Esophagus squamous epithelium (tissue), 5 donors: ENCODE measurements around the gene AK1. TPM values are rescaled to one million over a fixed set of nuclear protein-coding genes. Genes with fewer than 3 reads are reported as not detected.

Experiments
- DNase-seq: peaks from one replicate; lab custom pipeline; 2025; lab: John Stamatoyannopoulos, UW
- H3K27ac ChIP-seq, 4 donors: fragments of 200-600 bp; sonication (generic); one replicate each; pipeline ENCODE4 v1.5.1; 2016 to 2019; ENCODE audit warnings: mild to moderate bottlenecking in 1 of 4
- H3K27me3 ChIP-seq, 4 donors: fragments of 200-600 bp; sonication (generic); 1 replicate in 3 of 4; 2 replicates in 1 of 4; pipeline versions ENCODE4 v1.5.1 to v1.6.0; 2017 to 2021; ENCODE audit warnings: antibody characterized with exemption in 1 of 4
- H3K36me3 ChIP-seq, 3 donors: fragments of 200-600 bp; sonication (generic); one replicate each; pipeline ENCODE4 v1.5.1; 2016 to 2019
- H3K4me1 ChIP-seq, 3 donors: fragments of 200-600 bp; sonication (generic); one replicate each; pipeline ENCODE4 v1.5.1; 2017 to 2019
- H3K4me3 ChIP-seq, 4 donors: fragments of 200-600 bp; sonication (generic); 1 replicate in 3 of 4; 2 replicates in 1 of 4; pipeline ENCODE4 v1.5.1; 2016 to 2019; ENCODE audit warnings: mild to moderate bottlenecking in 2 of 4, moderate library complexity in 1 of 4
- H3K9me3 ChIP-seq, 3 donors: fragments of 200-600 bp; sonication (generic); one replicate each; pipeline ENCODE4 v1.5.1; 2016 to 2019
- CTCF ChIP-seq, 6 experiments: fragments of 450-650 bp in 4 of 6; fragments of 200-600 bp in 2 of 6; sonication (generic) in 2 of 6; IDR thresholded peaks; one replicate each; pipeline ENCODE4 v1.5.1; 2016 to 2019; ENCODE audit warnings: antibody characterized with exemption in 6 of 6, mild to moderate bottlenecking in 4 of 6, moderate library complexity in 4 of 6
- POLR2A ChIP-seq, 4 donors: fragments of 450-650 bp; IDR thresholded peaks; one replicate each; pipeline ENCODE4 v1.6.1; 2017; ENCODE audit warnings: antibody characterized with exemption in 4 of 4, mild to moderate bottlenecking in 4 of 4, moderate library complexity in 3 of 4
- WGBS, 2 donors: methylation state at CpG; one replicate each; pipeline ENCODE4 v1.1.5; 2018; 5-methylcytosine and 5-hydroxymethylcytosine counted together
- intact Hi-C: fragments of 100-400 bp; cut with DNase I; formaldehyde crosslinking; loops from one replicate; pipeline ENCODE4 v1.15.0; 2022
- total RNA-seq, 4 donors: library from RNA; depleted of rRNA; stranded (reverse); fragments of >200 nt; gene quantifications; one replicate each; pipeline ENCODE4 v1.1.0, GENCODE V29; 2016
- donor health status: DM: yes; HTN: yes; CAD: no.

The AK1 gene
- total RNA-seq, 4 donors from 2014 or later: 11.1 to 36.1 (median 26.8) TPM

GRCh38 chr9:127826253-127826913 lies 51.1 kb downstream of the AK1 start:
- no peak for DNase-seq
- TF ChIP-seq CTCF (IDR thresholded peaks at IDR 0.05): no peak
- no peak for TF ChIP-seq POLR2A (IDR thresholded peaks at IDR 0.05)
- H3K4me1 ChIP-seq: peaks cover 15 to 51% (median 34%) of the 10 kb centered on the region in 3 donors
- peak overlapping the region in 2 of 4 donors; percentile 22 to 82 for H3K27ac ChIP-seq
- no peak overlapping the region for H3K4me3 ChIP-seq
- no peaks in the 10 kb centered on the region for H3K9me3 ChIP-seq
- H3K36me3 ChIP-seq: peaks cover 3 to 27% (median 4%) of the 10 kb centered on the region in 3 donors
- intact Hi-C loops: no loop called here
- 55 to 71% methylated on average over 4 to 6 of the region's 7 CpGs for WGBS, 2 donors
- H3K27me3 ChIP-seq: peaks cover 0 to 15% (median 0%) of the 10 kb centered on the region in 4 donors

GRCh38 chr9:127825319-127826051 lies 52.0 kb downstream of the AK1 start:
- Histone ChIP-seq H3K27me3 (peaks cover 0 to 15% (median 0%) of the 10 kb centered on the region in 4 donors), H3K4me3 (peak overlapping the region in 1 of 4 donors; percentile 12), H3K36me3 (peaks cover 3 to 36% (median 4%) of the 10 kb centered on the region in 3 donors), H3K9me3 (no peaks in the 10 kb centered on the region), H3K27ac (peak overlapping the region in 1 of 4 donors; percentile 18), H3K4me1 (peaks cover 15 to 51% (median 34%) of the 10 kb centered on the region in 3 donors)
- WGBS, 2 donors: 38 to 70% methylated on average over 7 to 38 of the region's 42 CpGs
- DNase-seq: no peak
- intact Hi-C loops: no loop called here
- TF ChIP-seq POLR2A (IDR thresholded peaks at IDR 0.05) (no peak), CTCF (IDR thresholded peaks at IDR 0.05) (peak in 5 of 6 experiments; percentile 11 to 44 (median 18))

GRCh38 chr9:127822108-127822507 lies 55.4 kb downstream of the AK1 start:
- TF ChIP-seq POLR2A (IDR thresholded peaks at IDR 0.05) (no peak), CTCF (IDR thresholded peaks at IDR 0.05) (no peak)
- 66 to 68% methylated on average over 4 of the region's 4 CpGs for WGBS, 2 donors
- H3K27me3 ChIP-seq: peaks cover 0 to 15% (median 0%) of the 10 kb centered on the region in 4 donors
- intact Hi-C loops: no loop called here
- no peaks in the 10 kb centered on the region for H3K9me3 ChIP-seq
- no peak overlapping the region for H3K27ac ChIP-seq
- peaks cover 3 to 70% (median 13%) of the 10 kb centered on the region in 3 donors for H3K36me3 ChIP-seq
- peaks cover 6 to 22% (median 8%) of the 10 kb centered on the region in 3 donors for H3K4me1 ChIP-seq
- no peak for DNase-seq
- no peak overlapping the region for H3K4me3 ChIP-seq

GRCh38 chr9:127818574-127818973 lies 58.9 kb downstream of the AK1 start:
- Histone ChIP-seq H3K36me3 (peaks cover 14 to 79% (median 19%) of the 10 kb centered on the region in 3 donors), H3K9me3 (no peaks in the 10 kb centered on the region), H3K27me3 (no peaks in the 10 kb centered on the region), H3K27ac (no peak overlapping the region), H3K4me1 (no peaks in the 10 kb centered on the region), H3K4me3 (no peak overlapping the region)
- 87 to 89% methylated on average over 6 to 9 of the region's 11 CpGs for WGBS, 2 donors
- no peak for TF ChIP-seq CTCF (IDR thresholded peaks at IDR 0.05)
- intact Hi-C loops: no loop called here
- no peak for DNase-seq
